HepG2 (cell line): ENCODE data around the gene PPFIA3. TPM values are rescaled to one million over a fixed set of nuclear protein-coding genes. Genes with fewer than 3 reads are reported as not detected.

Source experiments
- ARNTL ChIP-seq: sonication (generic); formaldehyde crosslinking; IDR thresholded peaks from 2 replicates; pipeline ENCODE4 v1.4.0; 2020; ENCODE audit warnings: mild to moderate bottlenecking, missing genetic modification reagents
- HMGA1 ChIP-seq: sonication (generic); formaldehyde crosslinking; conservative IDR thresholded peaks from 2 replicates; pipeline ENCODE4 v1.4.0; 2020; ENCODE audit warnings: missing genetic modification reagents
- HNRNPLL ChIP-seq: fragments of 200-400 bp; formaldehyde crosslinking; IDR thresholded peaks from 2 replicates; pipeline ENCODE4 v1.6.1; 2017; ENCODE audit warnings: mild to moderate bottlenecking, low read depth, low read length; ENCODE audit not compliant: poor library complexity, severe bottlenecking
- KDM1A ChIP-seq: IDR thresholded peaks from 2 replicates; pipeline ENCODE4 v1.6.1; 2016; ENCODE audit warnings: missing compliant biosample characterization
- MBD4 ChIP-seq: IDR thresholded peaks from 2 replicates; pipeline ENCODE4 v1.6.1; 2012; ENCODE audit warnings: low read length, inconsistent platforms, borderline replicate concordance
- MIER2 ChIP-seq: IDR thresholded peaks from 2 replicates; pipeline ENCODE4 v1.6.1; 2016; ENCODE audit warnings: missing biosample characterization, missing genetic modification reagents
- NFE2 ChIP-seq: sonication (generic); formaldehyde crosslinking; IDR thresholded peaks from 2 replicates; pipeline ENCODE4 v1.4.0; 2020; ENCODE audit warnings: missing genetic modification reagents
- PPARG ChIP-seq: conservative IDR thresholded peaks from 2 replicates; pipeline ENCODE4 v1.6.1; 2016; ENCODE audit warnings: missing biosample characterization, missing genetic modification reagents
- SMARCE1 ChIP-seq: fragments of 450-650 bp; IDR thresholded peaks from 2 replicates; pipeline ENCODE4 v1.6.1; 2017; ENCODE audit warnings: borderline replicate concordance
- SP2 ChIP-seq: sonication (generic); formaldehyde crosslinking; IDR thresholded peaks from 2 replicates; pipeline ENCODE4 v1.5.1; 2020; ENCODE audit warnings: mild to moderate bottlenecking, missing genetic modification reagents
- THAP11 ChIP-seq: IDR thresholded peaks from 2 replicates; pipeline ENCODE4 v1.6.1; 2016; ENCODE audit warnings: missing biosample characterization, missing genetic modification reagents
- U2AF2 ChIP-seq: fragments of 200-400 bp; formaldehyde crosslinking; IDR thresholded peaks from 2 replicates; pipeline ENCODE4 v1.6.1; 2017; ENCODE audit warnings: low read depth, mild to moderate bottlenecking, low read length
- ZBTB1 ChIP-seq: sonication (generic); formaldehyde crosslinking; IDR thresholded peaks from 2 replicates; pipeline ENCODE4 v1.4.0; 2020; ENCODE audit warnings: missing genetic modification reagents, borderline replicate concordance
- ZBTB20 ChIP-seq: sonication (generic); formaldehyde crosslinking; IDR thresholded peaks from 2 replicates; pipeline ENCODE4 v1.8.1; 2023; ENCODE audit warnings: missing genetic modification reagents, low read depth, mild to moderate bottlenecking, borderline replicate concordance
- ZFAT ChIP-seq: sonication (generic); formaldehyde crosslinking; conservative IDR thresholded peaks from 2 replicates; pipeline ENCODE4 v1.8.1; 2023; ENCODE audit warnings: missing genetic modification reagents, inconsistent platforms
- ZKSCAN1 ChIP-seq: fragments of 150-350 bp; IDR thresholded peaks from 2 replicates; pipeline ENCODE4 v1.6.1; 2014; ENCODE audit warnings: low read length
- ZNF282 ChIP-seq: fragments of 450-650 bp; IDR thresholded peaks from 2 replicates; pipeline ENCODE4 v1.6.1; 2018; ENCODE audit not compliant: partially characterized antibody
- ZNF329 ChIP-seq: sonication (generic); formaldehyde crosslinking; IDR thresholded peaks from 2 replicates; pipeline ENCODE4 v1.9.0; 2021; ENCODE audit warnings: low read depth, mild to moderate bottlenecking, missing genetic modification reagents
- ZNF331 ChIP-seq: sonication (generic); formaldehyde crosslinking; IDR thresholded peaks from 2 replicates; pipeline ENCODE4 v1.4.0; 2020; ENCODE audit warnings: missing genetic modification reagents
- ZNF556 ChIP-seq: sonication (generic); formaldehyde crosslinking; IDR thresholded peaks from 2 replicates; pipeline ENCODE4 v1.4.0; 2020; ENCODE audit warnings: mild to moderate bottlenecking, missing genetic modification reagents, borderline replicate concordance
- ZNF781 ChIP-seq: sonication (generic); formaldehyde crosslinking; IDR thresholded peaks from 2 replicates; pipeline ENCODE4 v1.5.1; 2020; ENCODE audit warnings: borderline replicate concordance, mild to moderate bottlenecking, missing genetic modification reagents; ENCODE audit errors: not compliant biosample characterization
- polyA plus RNA-seq, 8 experiments: library from polyadenylated mRNA; depleted of rRNA in 3 of 8; stranded (reverse) in 7 of 8; unstranded in 1 of 8; fragments of >200 nt; fragmentation: Illumina TruSeq in 4 of 8; extraction: Trizol in 4 of 8; gene quantifications; 2 replicates each; pipeline versions ENCODE4 v1.2.1 to v1.2.3, GENCODE V29; 2011 to 2016; ENCODE audit warnings: low read depth in 4 of 8, missing spikeins in 1 of 8, mixed read lengths in 1 of 8; ENCODE audit not compliant: insufficient read depth in 1 of 8
- total RNA-seq, 5 experiments: library from RNA; depleted of rRNA; stranded (reverse); fragments of >200 nt; fragmentation: Illumina TruSeq; extraction: Trizol; gene quantifications; 2 replicates each; pipeline ENCODE4 v1.2.3, GENCODE V29; 2016; ENCODE audit warnings: low read depth in 1 of 5
- TF ChIP-seq, protein P1 (sequence below): IDR thresholded peaks from 2 replicates; pipeline ENCODE4 v1.6.1; 2018; ENCODE audit warnings: missing genetic modification reagents
- TF ChIP-seq, protein P2 (sequence below): sonication (generic); formaldehyde crosslinking; IDR thresholded peaks from 2 replicates; pipeline ENCODE4 v1.4.0; 2020; ENCODE audit warnings: missing genetic modification reagents
- TF ChIP-seq, protein P3 (sequence below): sonication (generic); formaldehyde crosslinking; IDR thresholded peaks from 2 replicates; pipeline ENCODE4 v1.8.1; 2023; ENCODE audit warnings: mild to moderate bottlenecking, inconsistent platforms, moderate library complexity, missing genetic modification reagents, borderline replicate concordance
- TF ChIP-seq, protein P4 (sequence below): sonication (generic); formaldehyde crosslinking; IDR thresholded peaks from 2 replicates; pipeline ENCODE4 v1.5.1; 2020; ENCODE audit warnings: mild to moderate bottlenecking, missing genetic modification reagents, borderline replicate concordance

PPFIA3 gene
- total and polyA plus RNA-seq, 2 of the 13 experiments (the other 11 are each of a cell fraction or from before 2014, with no cell fraction given) = 6.7 to 8.6 TPM

DNA sequence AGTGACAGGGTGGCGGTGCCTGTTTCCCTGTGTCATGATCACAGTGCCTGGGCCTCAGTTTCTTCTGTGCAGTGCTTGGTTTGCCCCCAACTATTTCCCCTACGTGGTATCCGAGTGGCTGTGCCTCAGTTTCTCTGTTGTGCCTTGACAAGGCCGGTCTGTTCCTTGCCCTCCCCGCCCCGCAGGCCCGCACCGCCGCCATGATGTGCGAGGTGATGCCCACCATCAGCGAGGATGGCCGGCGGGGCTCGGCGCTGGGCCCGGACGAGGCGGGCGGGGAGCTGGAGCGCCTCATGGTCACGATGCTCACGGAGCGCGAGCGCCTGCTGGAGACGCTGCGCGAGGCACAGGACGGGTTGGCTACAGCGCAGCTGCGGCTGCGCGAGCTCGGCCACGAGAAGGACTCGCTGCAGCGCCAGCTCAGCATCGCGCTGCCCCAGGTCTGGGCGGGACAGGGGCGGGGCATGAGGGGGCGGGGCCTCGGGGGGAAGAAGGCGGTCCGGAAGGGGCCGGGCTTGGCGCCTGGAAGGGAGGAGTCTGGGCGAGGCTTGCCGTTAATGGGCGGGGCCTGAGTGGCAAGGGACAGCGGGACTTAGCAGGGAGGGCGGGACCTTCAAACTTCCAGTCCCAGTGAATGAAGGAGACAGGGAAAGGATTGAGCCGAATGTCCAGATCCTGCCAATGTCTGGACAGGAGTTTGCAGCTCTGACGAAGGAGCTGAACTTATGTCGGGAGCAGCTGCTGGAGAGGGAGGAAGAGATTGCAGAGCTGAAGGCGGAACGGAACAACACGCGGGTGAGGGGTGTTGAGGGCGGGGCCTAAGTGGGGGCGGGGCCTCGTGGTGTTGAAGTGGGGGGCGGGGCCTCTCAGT, 8.6 kb downstream of the PPFIA3 start (continued):
- TF ChIP-seq, protein P1, sequence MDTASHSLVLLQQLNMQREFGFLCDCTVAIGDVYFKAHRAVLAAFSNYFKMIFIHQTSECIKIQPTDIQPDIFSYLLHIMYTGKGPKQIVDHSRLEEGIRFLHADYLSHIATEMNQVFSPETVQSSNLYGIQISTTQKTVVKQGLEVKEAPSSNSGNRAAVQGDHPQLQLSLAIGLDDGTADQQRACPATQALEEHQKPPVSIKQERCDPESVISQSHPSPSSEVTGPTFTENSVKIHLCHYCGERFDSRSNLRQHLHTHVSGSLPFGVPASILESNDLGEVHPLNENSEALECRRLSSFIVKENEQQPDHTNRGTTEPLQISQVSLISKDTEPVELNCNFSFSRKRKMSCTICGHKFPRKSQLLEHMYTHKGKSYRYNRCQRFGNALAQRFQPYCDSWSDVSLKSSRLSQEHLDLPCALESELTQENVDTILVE (CRISPR knock-in tag) = peak; percentile 68
- TF ChIP-seq PPARG (CRISPR knock-in tag) = peak; percentile 74
- TF ChIP-seq NFE2 (CRISPR knock-in tag) = 0 out of 2 replicates have a peak, but pooled peaks have one; percentile 51
- peak; percentile 94 for TF ChIP-seq ZBTB1 (CRISPR knock-in tag)
- TF ChIP-seq SP2 (CRISPR knock-in tag) = peak; percentile 70
- peak; percentile 73 for TF ChIP-seq THAP11 (CRISPR knock-in tag)
- no peak for TF ChIP-seq U2AF2
- TF ChIP-seq, protein P2, sequence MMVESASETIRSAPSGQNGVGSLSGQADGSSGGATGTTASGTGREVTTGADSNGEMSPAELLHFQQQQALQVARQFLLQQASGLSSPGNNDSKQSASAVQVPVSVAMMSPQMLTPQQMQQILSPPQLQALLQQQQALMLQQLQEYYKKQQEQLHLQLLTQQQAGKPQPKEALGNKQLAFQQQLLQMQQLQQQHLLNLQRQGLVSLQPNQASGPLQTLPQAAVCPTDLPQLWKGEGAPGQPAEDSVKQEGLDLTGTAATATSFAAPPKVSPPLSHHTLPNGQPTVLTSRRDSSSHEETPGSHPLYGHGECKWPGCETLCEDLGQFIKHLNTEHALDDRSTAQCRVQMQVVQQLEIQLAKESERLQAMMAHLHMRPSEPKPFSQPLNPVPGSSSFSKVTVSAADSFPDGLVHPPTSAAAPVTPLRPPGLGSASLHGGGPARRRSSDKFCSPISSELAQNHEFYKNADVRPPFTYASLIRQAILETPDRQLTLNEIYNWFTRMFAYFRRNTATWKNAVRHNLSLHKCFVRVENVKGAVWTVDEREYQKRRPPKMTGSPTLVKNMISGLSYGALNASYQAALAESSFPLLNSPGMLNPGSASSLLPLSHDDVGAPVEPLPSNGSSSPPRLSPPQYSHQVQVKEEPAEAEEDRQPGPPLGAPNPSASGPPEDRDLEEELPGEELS = peak; percentile 68; the same call in 1 of the 2 replicates
- no peak for TF ChIP-seq MBD4
- TF ChIP-seq SMARCE1 = no peak
- TF ChIP-seq, protein P3, sequence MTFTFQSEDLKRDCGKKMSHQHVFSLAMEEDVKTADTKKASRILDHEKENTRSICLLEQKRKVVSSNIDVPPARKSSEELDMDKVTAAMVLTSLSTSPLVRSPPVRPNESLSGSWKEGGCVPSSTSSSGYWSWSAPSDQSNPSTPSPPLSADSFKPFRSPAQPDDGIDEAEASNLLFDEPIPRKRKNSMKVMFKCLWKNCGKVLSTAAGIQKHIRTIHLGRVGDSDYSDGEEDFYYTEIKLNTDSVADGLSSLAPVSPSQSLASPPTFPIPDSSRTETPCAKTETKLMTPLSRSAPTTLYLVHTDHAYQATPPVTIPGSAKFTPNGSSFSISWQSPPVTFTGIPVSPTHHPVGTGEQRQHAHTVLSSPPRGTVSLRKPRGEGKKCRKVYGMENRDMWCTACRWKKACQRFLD = peak; percentile 98
- TF ChIP-seq ZNF329 (CRISPR knock-in tag) = peak; percentile 86
- peak; percentile 57 for TF ChIP-seq HNRNPLL
- peak; percentile 96 for TF ChIP-seq ZNF781
- TF ChIP-seq ZFAT = peak; percentile 73; the same call in 1 of the 2 replicates
- TF ChIP-seq ZBTB20 (CRISPR knock-in tag) = peak; percentile 82; the same call in 1 of the 2 replicates
- peak; percentile 86 for TF ChIP-seq ZNF556 (CRISPR knock-in tag)
- TF ChIP-seq ZNF331 (CRISPR knock-in tag) = peak; percentile 91
- TF ChIP-seq, protein P4, sequence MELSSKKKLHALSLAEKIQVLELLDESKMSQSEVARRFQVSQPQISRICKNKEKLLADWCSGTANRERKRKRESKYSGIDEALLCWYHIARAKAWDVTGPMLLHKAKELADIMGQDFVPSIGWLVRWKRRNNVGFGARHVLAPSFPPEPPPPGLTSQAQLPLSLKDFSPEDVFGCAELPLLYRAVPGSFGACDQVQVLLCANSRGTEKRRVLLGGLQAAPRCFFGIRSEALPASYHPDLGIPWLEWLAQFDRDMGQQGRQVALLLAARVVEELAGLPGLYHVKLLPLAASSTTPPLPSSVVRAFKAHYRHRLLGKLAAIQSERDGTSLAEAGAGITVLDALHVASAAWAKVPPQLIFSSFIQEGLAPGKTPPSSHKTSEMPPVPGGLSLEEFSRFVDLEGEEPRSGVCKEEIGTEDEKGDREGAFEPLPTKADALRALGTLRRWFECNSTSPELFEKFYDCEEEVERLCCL (CRISPR knock-in tag) = peak; percentile 91; the same call in 1 of the 2 replicates
- TF ChIP-seq MIER2 (CRISPR knock-in tag) = peak; percentile 87
- TF ChIP-seq ZNF282 = no peak
- TF ChIP-seq KDM1A = peak; percentile 74; the same call in 1 of the 2 replicates
- peak; percentile 90 for TF ChIP-seq ARNTL (CRISPR knock-in tag)
- TF ChIP-seq ZKSCAN1 = no peak
- no peak for TF ChIP-seq HMGA1 (CRISPR knock-in tag)
